Psoas muscle (tissue), 8 donors: ENCODE measurements around the gene LAP3. TPM values are rescaled to one million over a fixed set of nuclear protein-coding genes. Genes with fewer than 3 reads are reported as not detected.

Experiments
- ATAC-seq, 4 donors: fragments of 200-7000 bp; cut with Tn5 transposase; one replicate each; pipeline ENCODE4 v1.9.1; 2020; ENCODE audit warnings: moderate library complexity in 3 of 4, mild to moderate bottlenecking in 2 of 4
- DNase-seq, 2 donors: peaks; one replicate each; pipeline ENCODE4 v3.0.0-alpha.2; 2020
- H3K27ac ChIP-seq: fragments of 200-600 bp; one replicate; pipeline ENCODE4 v1.8.0; 2022
- H3K27me3 ChIP-seq, 3 donors: fragments of 200-600 bp in 1 of 3; one replicate each; pipeline versions ENCODE4 v1.6.1 to v1.8.0; 2013 to 2022; ENCODE audit warnings: low read length in 2 of 3, mild to moderate bottlenecking in 2 of 3, moderate library complexity in 1 of 3; ENCODE audit not compliant: insufficient read depth in 3 of 3
- H3K36me3 ChIP-seq, 2 donors: fragments of 200-600 bp in 1 of 2; one replicate each; pipeline versions ENCODE4 v1.6.1 to v1.8.0; 2013 to 2022; ENCODE audit warnings: low read depth in 1 of 2, mild to moderate bottlenecking in 1 of 2, moderate library complexity in 1 of 2; ENCODE audit not compliant: insufficient read depth in 1 of 2
- H3K4me1 ChIP-seq: fragments of 200-600 bp; one replicate; pipeline ENCODE4 v1.8.0; 2022
- H3K4me3 ChIP-seq: fragments of 200-600 bp; one replicate; pipeline ENCODE4 v1.8.0; 2022; ENCODE audit warnings: mild to moderate bottlenecking
- H3K9me3 ChIP-seq: fragments of 200-600 bp; one replicate; pipeline ENCODE4 v1.8.0; 2022
- CTCF ChIP-seq: fragments of 200-600 bp; IDR thresholded peaks from one replicate; pipeline ENCODE4 v1.8.0; 2022; ENCODE audit warnings: antibody characterized with exemption
- WGBS, 3 donors: extraction: QIAGEN DNeasy Blood & Tissue Kit; methylation state at CpG; one replicate each; pipeline versions ENCODE4 v1.1.6 to v1.1.7; 2013; 5-methylcytosine and 5-hydroxymethylcytosine counted together
- intact Hi-C, 2 donors: fragments of 100-400 bp; cut with DNase I; formaldehyde crosslinking; loops; one replicate each; pipeline versions ENCODE4 v1.11.0 to v1.14.2; 2022
- polyA plus RNA-seq, 3 donors: library from polyadenylated mRNA; stranded (reverse); fragments of 200-250 nt; gene quantifications; one replicate each; pipeline ENCODE4 v1.2.3, GENCODE V29; 2013
- total RNA-seq, 4 donors: library from RNA; stranded (reverse); fragmentation: NEBNext Ultra II Directional in 2 of 4; extraction: Animal tissue kit (Norgen Biotek cat#: 25700) in 2 of 4; gene quantifications; one replicate each; pipeline versions ENCODE4 v1.2.1 to v1.2.4, GENCODE V29; 2021 to 2023
- donor health status: healthy with polysubstance abuse.
- donor health status: DM: no; HTN: no; CAD: no; lungs with moderate emphysema.
- donor health status: Bipolar disorder and iron deficiency.
- donor health status: healthy.
- donor health status: DM: yes; HTN: yes; CAD: no.
- donor health status: DM: no; HTN: no; CAD: no.
- donor health status: DM: no; HTN: no; CAD: no.
- donor health status: DM: yes; HTN: yes; CAD: no.

LAP3 gene
- total and polyA plus RNA-seq, 7 donors, result 44.6 to 82.4 (median 61.4) TPM

- 76 to 80% (median 78%) methylated on average over 4 of the region's 4 CpGs for WGBS, 3 donors
- no peak for TF ChIP-seq CTCF
- ATAC-seq (no peak), DNase-seq (no peak)
- no peaks in the 10 kb centered on the region for H3K4me1 ChIP-seq
- peaks cover 8 to 99% of the 10 kb centered on the region in 2 donors for H3K36me3 ChIP-seq
- intact Hi-C loops, result no loop called here
- no peak overlapping the region for H3K27ac ChIP-seq
- no peaks in the 10 kb centered on the region for H3K27me3 ChIP-seq
- H3K9me3 ChIP-seq, result no peaks in the 10 kb centered on the region
- no peak overlapping the region for H3K4me3 ChIP-seq
Measured at GRCh38 chr4:17583941-17584340, 6.9 kb downstream of the LAP3 start.

GRCh38 chr4:17584521-17585213, 7.7 kb downstream of the LAP3 start:
- Histone ChIP-seq H3K27me3 (no peaks in the 10 kb centered on the region), H3K4me1 (no peaks in the 10 kb centered on the region), H3K27ac (no peak overlapping the region), H3K4me3 (no peak overlapping the region), H3K36me3 (peaks cover 8 to 99% of the 10 kb centered on the region in 2 donors), H3K9me3 (no peaks in the 10 kb centered on the region)
- ATAC-seq, result peak in 1 of 4 donors; percentile 46
- TF ChIP-seq CTCF, result no peak
- 72 to 87% (median 77%) methylated on average over 10 of the region's 10 CpGs for WGBS, 3 donors
- no peak for DNase-seq
- intact Hi-C loops, result no loop called here

- Histone ChIP-seq H3K4me1 (no peaks in the 10 kb centered on the region), H3K9me3 (no peaks in the 10 kb centered on the region), H3K36me3 (peaks cover 8 to 99% of the 10 kb centered on the region in 2 donors), H3K27ac (no peak overlapping the region), H3K4me3 (no peak overlapping the region), H3K27me3 (no peaks in the 10 kb centered on the region)
- TF ChIP-seq CTCF, result no peak
- DNase-seq (no peak), ATAC-seq (no peak)
- WGBS, 3 donors, result 61 to 69% (median 63%) methylated on average over 9 of the region's 9 CpGs
- intact Hi-C loops, result no loop called here
Measured at GRCh38 chr4:17587094-17587822, 10.3 kb downstream of the LAP3 start.

GRCh38 chr4:17589355-17589754, 12.4 kb downstream of the LAP3 start:
- H3K4me3 ChIP-seq, result no peak overlapping the region
- intact Hi-C loops, result no loop called here
- no peaks in the 10 kb centered on the region for H3K4me1 ChIP-seq
- DNase-seq (no peak), ATAC-seq (no peak)
- no peak overlapping the region for H3K27ac ChIP-seq
- 94 to 99% (median 95%) methylated on average over 3 of the region's 3 CpGs for WGBS, 3 donors
- no peak for TF ChIP-seq CTCF
- H3K27me3 ChIP-seq, result no peaks in the 10 kb centered on the region
- peaks cover 5 to 96% of the 10 kb centered on the region in 2 donors for H3K36me3 ChIP-seq
- H3K9me3 ChIP-seq, result no peaks in the 10 kb centered on the region
